Tibial nerve (tissue), 3 donors: ENCODE data around the gene NMT1.

Experiments used
- CTCF ChIP-seq, 5 experiments: fragments of 200-600 bp in 3 of 5; fragments of 450-650 bp in 2 of 5; sonication (generic) in 3 of 5; IDR thresholded peaks; one replicate each; pipeline ENCODE4 v1.5.1; 2016 to 2019; ENCODE audit warnings: antibody characterized with exemption in 5 of 5, mild to moderate bottlenecking in 3 of 5, moderate library complexity in 2 of 5
- POLR2A ChIP-seq, 2 donors: fragments of 450-650 bp; IDR thresholded peaks; one replicate each; pipeline ENCODE4 v1.6.1; 2017; ENCODE audit warnings: antibody characterized with exemption in 2 of 2, mild to moderate bottlenecking in 2 of 2, moderate library complexity in 2 of 2

- TF ChIP-seq CTCF (IDR thresholded peaks at IDR 0.05) = no peak
- TF ChIP-seq POLR2A (IDR thresholded peaks at IDR 0.05) = no peak
Measured at GRCh38 chr17:45138911-45139532, 77.9 kb downstream of the NMT1 start.
